HG03045 (cell line): Measurements from ENCODE around the gene C9.
"Not testable (repeated sequence)": the region's sequence is repeated elsewhere in the genome, so short reads cannot be mapped to it uniquely, and the experiment has no call there.

Experiments used
- ATAC-seq: cut with Tn5 transposase; IDR thresholded peaks from one replicate; pipeline ENCODE4 v1.9.1; 2021; ENCODE audit warnings: mild to moderate bottlenecking, moderate library complexity; ENCODE audit not compliant: unreplicated experiment

The C9 gene

DNA sequence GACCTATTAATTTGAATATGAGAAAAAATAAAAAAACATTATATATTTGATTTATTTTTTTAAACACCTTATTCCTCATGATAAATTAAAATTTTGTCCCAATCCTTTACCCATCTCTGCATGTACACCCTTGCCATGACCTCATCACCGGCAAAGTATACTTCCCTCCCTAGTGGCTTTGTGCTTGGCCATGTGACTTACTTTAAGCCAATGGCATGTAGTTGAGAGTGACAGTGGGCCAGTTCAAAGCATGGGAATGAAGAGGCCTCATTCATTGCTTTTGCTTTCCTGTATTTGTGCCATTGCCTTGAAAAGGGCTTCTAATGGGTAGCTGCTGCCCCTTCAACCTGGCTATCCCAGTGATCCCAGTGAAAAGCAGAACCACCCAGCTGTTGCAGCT is 31.2 kb downstream of the C9 start:
- no peak for ATAC-seq

DNA sequence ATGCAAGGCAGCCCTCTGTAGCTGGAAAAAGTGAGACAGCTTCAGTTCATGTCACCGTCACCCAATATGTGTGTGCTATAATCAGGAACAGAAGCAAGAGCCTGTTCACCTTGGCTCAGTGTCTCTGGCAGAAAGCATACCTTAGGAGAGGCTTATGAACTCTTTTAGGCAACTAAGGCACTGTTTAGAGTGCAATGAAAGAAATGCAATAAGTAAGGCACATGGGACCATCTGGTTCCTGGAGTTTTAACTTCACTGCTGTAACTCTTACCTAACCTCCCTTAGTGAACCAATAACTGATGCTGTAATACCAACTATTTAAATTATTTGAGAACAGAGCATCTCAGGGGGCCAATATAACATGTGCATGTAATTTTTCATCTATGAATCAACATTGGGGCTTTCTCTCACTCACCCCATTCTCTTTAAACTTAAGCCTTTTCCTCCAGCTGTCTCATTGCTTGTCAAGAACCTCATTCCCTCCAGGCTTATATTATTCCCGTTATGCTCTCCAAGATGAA is 32.4 kb downstream of the C9 start:
- no peak for ATAC-seq

DNA sequence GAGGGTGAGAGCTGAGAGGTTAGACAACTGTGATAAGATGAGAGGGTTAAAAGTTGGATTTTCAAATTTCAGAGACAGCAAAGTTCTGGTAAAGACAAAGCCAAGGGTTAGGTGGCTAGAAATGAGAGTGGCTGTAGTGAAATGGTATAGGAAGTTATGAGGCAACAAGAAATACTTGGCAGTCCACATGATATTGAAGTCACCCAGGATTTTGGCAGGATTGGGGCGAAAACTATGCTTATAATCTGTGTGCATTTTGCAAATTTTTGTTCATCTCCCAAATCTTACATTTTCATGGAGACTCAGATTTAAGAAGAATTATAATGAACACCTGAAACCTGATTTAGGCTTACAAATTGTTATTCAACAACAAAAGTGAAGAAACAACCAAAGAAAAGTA is 35.6 kb downstream of the C9 start:
- no peak for ATAC-seq

DNA sequence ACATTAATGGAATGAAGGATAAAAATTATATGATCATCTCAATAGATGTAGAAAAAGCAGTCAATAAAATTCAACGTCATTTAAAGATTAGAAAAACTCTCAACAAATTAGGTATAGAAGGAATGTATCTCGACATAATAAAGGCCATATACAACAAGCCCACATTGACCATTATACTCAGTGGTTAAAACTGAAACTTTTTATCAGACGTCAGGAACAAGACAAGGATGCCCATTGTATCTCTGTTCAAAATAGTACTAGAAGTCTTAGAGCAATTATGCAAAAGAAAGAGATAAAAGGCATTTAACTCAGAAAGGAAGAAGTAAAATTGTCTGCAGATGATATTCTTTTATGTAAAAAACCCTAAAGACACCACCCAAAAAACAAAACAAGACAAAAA is 40.8 kb downstream of the C9 start:
- ATAC-seq: no peak

DNA sequence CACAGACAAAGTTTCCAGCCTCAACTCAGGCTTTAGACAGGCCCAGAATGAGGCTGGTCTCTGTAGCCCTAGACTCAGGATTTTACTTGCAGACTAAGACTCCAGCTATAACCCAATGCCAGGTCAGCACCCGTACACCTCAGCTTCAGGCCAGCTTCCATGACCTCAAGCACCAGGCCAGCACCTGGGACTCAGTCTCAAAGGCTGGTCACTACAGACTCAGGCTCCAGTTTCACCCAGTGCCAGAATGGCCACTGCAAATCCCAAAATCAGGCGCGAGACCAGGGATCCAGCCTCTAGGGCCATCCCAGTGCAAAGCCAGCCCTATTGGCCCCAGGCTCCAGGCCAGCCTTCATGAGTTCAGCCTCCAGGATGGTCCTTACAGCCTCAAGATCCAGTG is 44.9 kb downstream of the C9 start:
- ATAC-seq: no peak

DNA sequence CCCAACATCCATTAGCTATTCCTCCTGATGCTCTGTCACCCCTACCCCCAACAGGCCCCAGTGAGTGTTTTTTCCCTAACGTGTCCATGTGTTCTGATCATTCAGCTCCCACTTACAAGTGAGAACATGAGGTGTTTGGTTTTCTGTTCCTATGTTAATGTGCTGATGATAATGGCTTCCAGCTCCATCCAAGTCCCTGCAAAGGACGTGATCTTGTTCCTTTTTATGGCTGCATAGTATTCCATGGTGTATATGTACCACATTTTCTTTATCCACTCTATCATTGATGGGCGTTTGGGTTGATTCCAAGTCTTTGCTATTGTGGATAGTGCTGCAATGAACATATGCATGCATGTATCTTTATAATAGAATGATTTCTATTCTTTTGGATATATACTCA is 47.8 kb downstream of the C9 start:
- ATAC-seq: not testable (repeated sequence)

DNA sequence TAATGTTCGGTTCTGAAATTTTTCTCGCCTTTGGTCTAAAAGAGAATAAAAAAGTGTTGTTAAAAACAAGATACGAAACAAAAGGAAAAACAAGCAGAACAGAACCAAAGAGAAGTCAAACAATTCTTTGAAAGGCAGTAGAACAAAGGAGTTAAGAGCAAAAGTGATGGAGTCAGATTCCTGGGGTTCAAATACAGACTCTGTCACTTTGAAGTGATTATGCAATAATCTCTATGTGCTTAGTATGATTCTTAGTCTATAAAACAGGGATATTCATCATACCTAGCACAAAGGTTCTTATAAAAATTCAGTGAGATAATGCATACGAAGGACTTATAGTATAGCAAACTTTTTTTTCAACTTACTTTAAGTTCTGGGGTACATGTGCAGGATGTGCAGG is 48.3 kb downstream of the C9 start:
- ATAC-seq: no peak

DNA sequence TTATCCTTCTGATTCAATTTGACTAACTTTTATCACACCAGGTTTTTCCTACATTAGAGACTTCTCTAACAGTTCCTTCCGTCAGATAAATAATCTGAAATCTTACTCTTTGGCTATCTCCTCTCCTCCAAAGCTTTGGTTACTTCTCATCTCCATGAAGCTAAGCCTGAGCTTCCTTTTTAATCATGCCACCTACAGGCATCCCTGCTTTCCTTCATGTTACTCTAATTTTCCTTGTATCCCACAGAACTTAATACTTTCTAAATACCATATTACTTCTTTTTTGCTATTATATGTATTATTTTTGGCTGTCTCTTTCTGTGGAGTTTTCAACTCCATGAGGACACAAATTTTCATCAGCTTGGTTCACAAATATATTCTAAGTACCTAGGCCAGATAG is 49.7 kb downstream of the C9 start:
- no peak for ATAC-seq

DNA sequence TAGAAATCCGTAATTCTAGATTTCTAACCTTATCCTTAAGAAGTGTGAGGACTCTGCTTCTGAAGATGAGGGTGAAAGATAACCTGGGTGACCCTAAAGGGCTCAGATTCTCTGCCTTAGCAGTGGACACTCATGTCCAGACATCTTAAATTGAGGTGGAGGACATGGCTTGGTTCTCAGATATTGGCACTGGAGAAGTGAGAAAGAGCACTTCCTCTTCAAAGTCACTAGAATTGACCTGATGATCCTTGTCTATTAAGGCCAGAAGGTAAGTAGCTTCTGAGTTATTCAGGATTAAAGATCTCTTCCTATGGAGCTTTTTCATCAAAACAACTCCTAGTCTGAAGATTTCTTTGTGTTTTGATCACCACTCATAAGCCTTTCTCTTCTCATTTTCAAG is 54.8 kb downstream of the C9 start:
- no peak for ATAC-seq

DNA sequence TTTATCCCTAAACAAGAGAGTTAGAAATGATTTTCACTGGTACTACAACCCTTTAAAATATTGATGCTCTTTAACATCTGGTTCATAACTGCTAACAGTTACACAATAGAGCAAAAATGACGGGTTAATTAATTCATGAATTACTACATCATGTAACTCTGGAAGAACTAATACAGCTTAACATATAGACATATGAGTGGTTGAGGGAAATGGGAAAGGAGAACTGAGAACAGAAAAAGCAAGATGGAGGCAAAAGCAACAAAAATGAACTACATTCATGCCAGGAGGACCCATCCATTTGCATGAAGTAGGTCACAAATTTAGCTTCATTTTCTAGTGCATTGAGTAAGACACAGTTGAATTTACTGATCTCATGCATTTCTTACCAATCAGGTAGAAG is 61.8 kb downstream of the C9 start:
- no peak for ATAC-seq

DNA sequence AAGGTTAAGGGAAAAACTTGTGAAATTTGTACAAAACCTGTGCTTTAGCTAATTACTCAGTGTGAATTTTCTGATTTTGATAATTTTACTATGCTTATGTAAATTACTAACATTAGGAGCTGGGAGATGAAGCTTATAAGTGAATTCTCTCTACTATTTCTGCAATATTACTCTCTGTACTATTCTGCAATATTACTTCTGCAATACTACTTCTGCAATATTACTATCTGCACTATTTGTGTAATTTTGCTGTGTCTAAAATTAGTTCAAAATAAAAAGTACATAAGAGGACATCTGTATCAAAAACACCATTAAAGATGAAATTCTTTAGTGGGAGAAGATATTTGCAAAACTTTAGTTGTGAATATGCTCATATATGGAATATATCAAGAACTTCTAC is 62.9 kb downstream of the C9 start:
- ATAC-seq: no peak

DNA sequence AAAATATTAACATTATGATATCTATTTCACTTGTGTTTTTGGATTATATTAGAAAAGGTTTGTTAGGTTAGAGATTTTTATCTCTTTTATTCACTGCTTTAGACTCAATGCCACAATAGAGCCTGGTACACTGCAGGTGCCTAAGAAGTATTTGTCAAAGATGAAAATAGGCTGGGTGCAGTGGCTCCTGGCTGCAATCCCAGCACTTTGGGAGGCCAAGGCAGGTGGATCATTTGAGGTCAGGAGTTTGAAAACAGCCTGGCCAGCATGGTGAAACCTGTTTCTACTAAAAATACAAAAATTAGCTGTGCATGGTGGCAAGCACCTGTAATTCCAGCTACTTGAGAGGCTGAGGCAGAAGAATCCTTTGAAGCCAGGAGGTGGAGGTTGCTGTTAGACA is 64.3 kb downstream of the C9 start:
- ATAC-seq: no peak

DNA sequence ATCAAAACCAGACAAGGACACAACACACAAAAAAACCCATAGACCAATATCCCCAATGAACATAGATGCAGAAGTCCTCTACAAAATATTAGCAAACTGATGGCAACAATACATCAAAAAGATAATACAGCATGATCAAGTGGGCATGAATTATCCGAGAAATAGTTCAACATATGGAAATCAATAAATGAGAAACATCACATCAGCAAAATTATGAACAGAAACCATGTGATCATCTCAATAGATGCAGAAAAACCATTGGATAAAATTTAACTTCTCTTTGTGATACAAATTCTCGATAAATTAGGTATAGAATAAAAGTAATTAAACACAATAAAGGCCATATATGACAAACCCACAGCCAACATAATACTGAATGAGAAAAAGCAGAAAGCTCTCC is 69.6 kb downstream of the C9 start:
- ATAC-seq: no peak

DNA sequence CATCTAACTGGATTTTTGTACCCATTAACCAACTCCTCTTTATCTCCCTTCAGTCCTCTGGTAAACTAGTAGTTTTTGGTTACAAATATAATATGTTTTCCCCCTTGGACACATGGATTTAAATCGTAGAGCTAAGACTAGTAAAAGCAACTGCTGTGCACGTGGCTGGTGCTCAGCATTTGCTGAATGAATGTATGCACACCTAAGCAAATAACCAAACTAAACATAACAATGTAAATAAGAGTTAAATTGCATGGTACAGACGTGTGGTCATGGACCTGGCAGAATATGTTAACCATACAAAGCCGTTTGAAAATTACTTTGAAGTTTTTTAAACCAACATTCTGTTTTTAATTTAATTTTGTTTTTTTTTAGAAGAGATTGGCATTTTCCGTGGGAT is 79.7 kb downstream of the C9 start:
- no peak for ATAC-seq

DNA sequence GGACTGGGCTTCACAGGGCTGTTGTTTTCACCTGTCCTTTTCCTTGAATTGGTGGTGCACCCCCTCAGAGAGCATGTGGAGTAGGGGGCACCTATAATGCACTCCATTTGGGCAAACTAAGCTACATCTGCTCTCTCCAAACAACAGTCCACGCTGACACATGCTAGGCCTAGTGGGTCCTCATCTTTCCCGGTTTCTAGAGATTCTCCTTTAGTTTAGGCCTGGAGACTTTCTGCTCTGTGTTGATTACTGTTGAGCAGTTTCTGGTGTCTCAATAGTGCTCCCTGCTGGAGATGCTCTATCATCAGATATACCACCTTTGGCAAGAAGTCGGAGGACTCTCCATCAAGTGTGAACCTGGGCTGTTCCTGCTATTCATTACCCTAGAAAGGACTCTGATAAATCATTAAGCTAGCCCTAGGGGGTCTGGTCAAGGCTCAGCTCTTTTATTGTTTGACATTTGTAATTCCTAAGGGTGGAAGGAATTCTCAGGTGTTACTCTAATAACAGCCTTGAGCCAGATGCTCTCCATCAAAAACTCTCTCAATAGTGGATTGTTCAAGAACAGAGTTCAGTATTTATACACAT is 81.0 kb downstream of the C9 start:
- ATAC-seq: peak; percentile 64

DNA sequence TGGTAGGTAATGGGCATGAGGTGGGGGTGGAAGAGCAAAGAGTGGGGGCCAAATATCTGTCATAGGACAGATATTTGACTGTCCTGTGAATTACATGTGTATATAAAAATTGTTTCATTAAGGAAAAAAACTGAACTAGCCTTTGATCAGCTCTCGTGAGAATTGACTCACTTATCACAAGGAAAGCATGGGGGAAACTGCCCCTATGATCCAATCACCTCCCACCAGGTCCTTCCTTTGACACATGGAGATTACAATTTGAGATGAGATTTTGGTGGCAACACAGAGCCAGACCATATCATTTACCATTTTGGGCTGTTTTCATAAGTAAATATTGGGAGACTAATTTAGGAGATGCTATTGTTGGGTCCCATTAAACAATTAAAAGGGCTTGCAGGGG is 81.7 kb downstream of the C9 start:
- ATAC-seq: no peak

DNA sequence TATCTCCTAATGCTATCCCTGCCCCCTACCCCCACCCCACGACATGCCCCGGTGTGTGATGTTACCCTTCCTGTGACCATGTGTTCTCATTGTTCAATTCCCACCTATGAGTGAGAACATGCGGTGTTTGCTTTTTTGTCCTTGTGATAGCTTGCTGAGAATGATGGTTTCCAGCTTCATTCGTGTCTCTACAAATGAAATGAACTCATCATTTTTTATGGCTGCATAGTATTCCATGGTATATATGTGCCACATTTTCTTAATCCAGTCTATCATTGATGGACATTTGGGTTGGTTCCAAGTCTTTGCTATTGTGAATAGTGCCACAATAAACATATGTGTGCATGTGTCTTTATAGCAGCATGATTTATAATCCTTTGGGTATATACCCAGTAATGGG is 88.4 kb downstream of the C9 start:
- ATAC-seq: not testable (repeated sequence)

DNA sequence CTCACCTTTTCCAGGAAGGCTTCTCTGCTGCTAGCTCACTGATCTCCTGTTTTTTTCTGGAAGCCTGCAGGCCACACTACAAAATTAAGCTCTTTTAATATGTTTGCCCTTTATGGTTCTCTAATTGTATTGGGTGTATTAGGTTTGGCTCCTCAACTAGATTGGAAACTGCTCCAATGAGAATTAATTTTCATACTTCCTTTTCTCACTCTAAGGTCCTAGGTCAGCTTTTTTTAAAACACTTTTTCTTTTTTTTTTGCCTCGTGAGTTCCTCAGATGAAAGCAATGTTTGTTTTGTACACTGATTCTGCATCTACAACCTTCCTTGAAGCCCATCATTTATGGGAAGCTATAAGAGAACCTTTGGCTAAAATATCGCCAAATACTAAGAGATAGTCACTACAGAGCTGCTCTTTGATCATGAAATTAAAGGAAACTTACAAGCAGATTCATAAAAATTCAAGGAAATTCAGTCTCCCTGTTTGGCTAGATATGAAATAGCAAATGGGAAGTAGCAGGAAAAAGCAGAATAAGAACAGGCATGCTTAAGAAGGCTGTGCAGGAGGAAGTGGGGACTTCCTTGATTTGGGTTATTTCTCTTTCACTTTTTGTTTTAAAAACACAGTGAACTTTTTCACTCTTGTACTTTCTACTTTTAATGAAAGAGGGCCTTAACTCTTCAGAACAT is 89.8 kb downstream of the C9 start:
- ATAC-seq: peak; percentile 94

DNA sequence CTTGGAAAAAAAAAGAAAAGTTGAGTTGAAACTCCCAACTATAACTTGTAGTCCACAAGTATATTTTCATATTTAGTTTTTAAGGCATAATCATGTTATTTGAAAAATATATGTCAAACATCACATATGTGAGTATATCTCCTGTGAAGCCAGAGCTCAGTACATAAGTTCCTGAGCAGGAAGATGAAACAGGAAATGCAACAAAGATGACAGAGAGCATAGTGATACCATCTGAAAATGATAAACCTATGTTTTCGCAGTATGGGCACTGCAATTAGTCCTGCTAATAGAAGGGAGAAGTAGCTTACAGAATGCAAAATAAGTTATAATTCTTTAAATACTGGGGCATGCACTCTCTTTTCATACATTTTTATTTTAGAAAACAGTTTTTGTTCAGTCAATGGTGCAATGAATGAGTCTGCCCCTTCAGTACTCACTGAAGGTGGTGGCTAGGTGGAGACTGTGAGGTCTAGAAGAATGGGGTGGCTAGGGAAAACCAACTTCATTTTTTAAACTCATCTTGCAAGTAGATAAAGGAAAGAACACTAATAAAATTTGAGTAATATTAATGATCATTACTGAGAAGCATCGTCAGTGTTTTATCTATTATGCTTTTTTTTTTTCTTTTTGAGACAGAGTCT is 90.9 kb downstream of the C9 start:
- ATAC-seq: no peak

DNA sequence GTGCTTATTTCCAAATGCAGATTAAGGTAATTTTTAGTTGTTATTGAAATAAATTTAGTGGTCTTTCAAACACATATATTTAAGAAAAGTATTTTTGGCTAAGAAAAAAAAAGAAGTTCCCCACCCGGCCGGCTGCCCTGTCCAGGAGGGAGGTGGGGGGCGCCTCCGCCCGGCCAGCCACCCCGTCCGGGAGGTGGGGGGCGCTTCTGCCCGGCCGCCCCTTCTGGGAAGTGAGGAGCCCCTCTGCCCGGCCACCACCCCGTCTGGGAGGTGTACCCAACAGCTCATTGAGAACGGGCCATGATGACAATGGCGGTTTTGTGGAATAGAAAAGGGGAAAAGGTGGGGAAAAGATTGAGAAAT is 91.4 kb downstream of the C9 start:
- ATAC-seq: not testable (repeated sequence)

DNA sequence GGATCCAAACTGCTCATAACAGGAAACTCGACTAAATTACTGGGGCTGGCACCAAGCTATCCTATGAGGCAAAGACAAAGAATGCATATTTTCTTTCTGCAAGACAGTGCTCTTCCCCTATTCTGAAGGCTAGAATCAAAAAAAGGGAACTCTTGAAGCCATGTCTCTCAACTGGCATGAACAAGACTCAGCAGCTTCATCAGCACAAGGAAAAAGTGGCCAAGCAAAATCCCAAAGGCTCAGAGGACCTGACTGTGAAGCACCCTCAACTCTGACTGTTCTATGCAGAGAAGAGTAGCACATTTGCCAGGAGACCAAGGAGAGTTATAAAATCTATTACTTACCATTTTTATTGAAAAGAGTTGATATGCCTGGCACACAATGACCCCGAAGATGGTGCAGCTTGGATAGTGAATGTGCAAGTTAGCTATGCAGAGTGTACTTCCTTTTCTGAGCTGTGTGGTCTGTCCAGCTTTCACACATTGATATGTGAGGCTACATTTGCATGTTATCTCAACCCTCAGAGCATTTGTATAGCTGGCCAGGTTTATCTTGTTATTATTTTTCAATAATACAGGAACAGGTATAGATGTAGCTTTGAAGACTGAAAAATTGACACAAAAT is 94.0 kb downstream of the C9 start:
- ATAC-seq: no peak

DNA sequence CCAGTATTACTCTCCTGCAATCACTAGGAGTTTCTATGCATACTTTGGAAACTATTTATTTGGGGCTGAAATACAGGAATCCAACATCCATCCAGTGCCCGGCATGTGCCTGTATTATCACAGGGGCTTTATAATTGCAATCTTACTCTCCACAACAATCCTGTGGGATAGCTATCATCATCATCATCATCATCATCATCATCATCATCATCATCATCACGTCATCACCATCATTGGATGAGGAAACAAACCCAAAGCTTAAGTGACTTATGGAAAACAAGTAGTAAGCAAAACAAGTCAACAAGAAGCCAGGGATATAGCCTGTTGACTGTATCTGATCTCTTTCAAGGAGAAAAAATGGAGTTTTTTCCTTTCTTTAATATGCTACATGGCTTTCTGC is 97.1 kb downstream of the C9 start:
- no peak for ATAC-seq
